ENCODE measurements around the gene VGLL4.

VGLL4 gene

GRCh38 chr3:11625376-11626083 is 18.2 kb downstream of the VGLL4 start:
- Histone ChIP-seq H3K27me3 (ENCODE audit: low read length) (no peaks in the 10 kb centered on the region), H3F3A (ENCODE audit: insufficient read depth) (no peaks in the 10 kb centered on the region), H3K79me2 (ENCODE audit: insufficient read depth, low read length) (peaks cover 100% of the 10 kb centered on the region), H3K9me3 (ENCODE audit: insufficient read depth, low read length) (no peaks in the 10 kb centered on the region), H4K20me1 (ENCODE audit: low read depth, low read length) (peaks cover 53% of the 10 kb centered on the region), H3K9ac (ENCODE audit: low read length) (no peak overlapping the region), H3K36me3 (ENCODE audit: low read length) (no peaks in the 10 kb centered on the region), H3K9me2 (replicated peaks; ENCODE audit: insufficient read depth, low read length) (no peaks in the 10 kb centered on the region), H3K27ac (ENCODE audit: low read depth, low read length) (no peak overlapping the region), H2AFZ (ENCODE audit: low read depth, low read length, severe bottlenecking) (no peak overlapping the region), H3K4me3 (ENCODE audit: insufficient read depth, low read length, poor library complexity, severe bottlenecking) (no peak overlapping the region), H3K4me2 (ENCODE audit: low read depth, low read length, poor library complexity, severe bottlenecking) (no peak overlapping the region)
- TF ChIP-seq CTCF (IDR thresholded peaks at IDR 0.05; ENCODE audit: insufficient read depth, low read length, poor library complexity, severe bottlenecking) = no peak
- no peak for TF ChIP-seq EZH2phosphoT487 (conservative IDR thresholded peaks at IDR 0.05; ENCODE audit: low read length)

- Histone ChIP-seq H3K27ac (ENCODE audit: low read depth, low read length) (no peak overlapping the region), H3K9me2 (replicated peaks; ENCODE audit: insufficient read depth, low read length) (no peaks in the 10 kb centered on the region), H2AFZ (ENCODE audit: low read depth, low read length, severe bottlenecking) (no peak overlapping the region), H3K4me3 (ENCODE audit: insufficient read depth, low read length, poor library complexity, severe bottlenecking) (no peak overlapping the region), H3K9me3 (ENCODE audit: insufficient read depth, low read length) (no peaks in the 10 kb centered on the region), H3K27me3 (ENCODE audit: low read length) (no peaks in the 10 kb centered on the region), H3F3A (ENCODE audit: insufficient read depth) (no peaks in the 10 kb centered on the region), H3K9ac (ENCODE audit: low read length) (no peak overlapping the region), H3K79me2 (ENCODE audit: insufficient read depth, low read length) (peaks cover 100% of the 10 kb centered on the region), H3K4me2 (ENCODE audit: low read depth, low read length, poor library complexity, severe bottlenecking) (no peak overlapping the region), H3K36me3 (ENCODE audit: low read length) (no peaks in the 10 kb centered on the region), H4K20me1 (ENCODE audit: low read depth, low read length) (peaks cover 49% of the 10 kb centered on the region)
- TF ChIP-seq CTCF (IDR thresholded peaks at IDR 0.05; ENCODE audit: insufficient read depth, low read length, poor library complexity, severe bottlenecking) (no peak), EZH2phosphoT487 (conservative IDR thresholded peaks at IDR 0.05; ENCODE audit: low read length) (no peak)
Measured at GRCh38 chr3:11624704-11625375, 18.9 kb downstream of the VGLL4 start.

- no peaks in the 10 kb centered on the region for H3K36me3 ChIP-seq (ENCODE audit: low read length)
Measured at GRCh38 chr3:11624161-11624560, 19.6 kb downstream of the VGLL4 start.

More at GRCh38 chr3:11624161-11624560, 19.6 kb downstream of the VGLL4 start:
- Histone ChIP-seq H3K9ac (ENCODE audit: low read length) (no peak overlapping the region), H3K4me3 (ENCODE audit: insufficient read depth, low read length, poor library complexity, severe bottlenecking) (no peak overlapping the region), H4K20me1 (ENCODE audit: low read depth, low read length) (peaks cover 46% of the 10 kb centered on the region), H3F3A (ENCODE audit: insufficient read depth) (no peaks in the 10 kb centered on the region), H3K4me2 (ENCODE audit: low read depth, low read length, poor library complexity, severe bottlenecking) (no peak overlapping the region), H3K9me2 (replicated peaks; ENCODE audit: insufficient read depth, low read length) (no peaks in the 10 kb centered on the region), H3K9me3 (ENCODE audit: insufficient read depth, low read length) (no peaks in the 10 kb centered on the region), H2AFZ (ENCODE audit: low read depth, low read length, severe bottlenecking) (no peak overlapping the region), H3K27me3 (ENCODE audit: low read length) (no peaks in the 10 kb centered on the region), H3K79me2 (ENCODE audit: insufficient read depth, low read length) (peaks cover 100% of the 10 kb centered on the region), H3K27ac (ENCODE audit: low read depth, low read length) (no peak overlapping the region)
- no peak for TF ChIP-seq EZH2phosphoT487 (conservative IDR thresholded peaks at IDR 0.05; ENCODE audit: low read length)
- no peak for TF ChIP-seq CTCF (IDR thresholded peaks at IDR 0.05; ENCODE audit: insufficient read depth, low read length, poor library complexity, severe bottlenecking)
